Activated T-helper 9 cell treated with anti-CD3 and anti-CD28 coated beads, Interleukin-2, amount 50 U/mL, for 16 hours (primary cell): ENCODE results near the gene STAT2.

Source experiments
- DNase-seq: peaks from one replicate; pipeline ENCODE4 v3.0.0-alpha.2; 2020; ENCODE audit warnings: low read depth

Gene STAT2

DNA sequence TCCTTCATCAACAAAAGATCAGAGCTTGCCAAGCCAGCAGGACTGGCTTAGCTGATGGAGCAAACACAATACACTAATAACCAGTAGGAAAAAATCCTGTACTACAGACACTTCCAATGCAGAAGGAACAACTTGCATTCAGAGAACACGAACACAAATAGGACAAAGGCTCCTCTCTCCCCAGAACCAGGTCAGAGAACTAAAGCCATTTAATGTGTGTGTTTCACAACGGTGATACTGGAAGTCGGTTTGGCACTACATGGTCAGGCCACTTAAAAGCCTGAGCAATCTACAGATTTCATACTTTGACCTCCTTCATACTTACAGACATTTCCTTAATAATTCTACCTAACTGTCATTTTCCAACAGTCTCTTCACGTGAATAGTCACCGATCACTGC, 66.1 kb downstream of the STAT2 start:
- no peak for DNase-seq
